ENCODE results near the gene SEPTIN10. TPM values are rescaled to one million over a fixed set of nuclear protein-coding genes. Genes with fewer than 3 reads are reported as not detected.

Gene SEPTIN10
- total RNA-seq, 1 donor from 2014 or later = 63.1 TPM

DNA sequence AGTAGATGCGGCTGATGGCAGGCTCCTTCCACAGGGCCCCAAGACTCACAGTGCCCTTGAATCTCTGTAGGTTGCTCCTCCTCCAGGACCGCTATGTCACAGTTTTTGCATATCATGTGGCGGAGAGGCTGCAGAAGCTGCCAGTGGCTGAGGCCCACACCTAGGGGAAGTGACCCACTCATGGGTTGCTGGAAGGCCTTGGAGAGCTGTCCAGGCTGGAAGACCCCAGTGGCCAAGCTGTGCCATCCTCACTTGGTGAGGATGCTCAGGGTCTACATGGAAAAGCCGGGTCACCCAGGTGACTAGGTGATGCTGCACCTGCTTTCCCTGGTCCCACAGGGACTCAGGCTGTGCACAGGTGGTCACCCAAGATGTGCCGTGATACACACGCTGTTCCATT lies 90.6 kb downstream of the SEPTIN10 start:
- no peak for DNase-seq (ENCODE audit: low spot score)

DNA sequence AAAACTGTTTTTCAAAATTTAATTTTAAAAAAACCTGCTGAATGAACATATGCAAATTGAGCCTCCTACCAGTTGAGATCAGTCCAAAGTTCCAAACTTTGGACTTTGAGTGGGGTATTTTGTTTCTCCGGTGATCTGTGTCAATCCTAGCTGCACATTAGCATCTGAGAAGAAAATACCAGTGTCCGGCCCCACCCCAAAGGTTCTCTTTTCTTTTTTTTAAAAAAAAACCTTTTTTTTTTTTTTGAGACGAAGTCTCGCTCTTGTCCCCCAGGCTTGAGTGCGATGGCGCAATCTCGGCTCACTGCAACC lies 91.7 kb downstream of the SEPTIN10 start:
- no peak for DNase-seq (ENCODE audit: low spot score)

DNA sequence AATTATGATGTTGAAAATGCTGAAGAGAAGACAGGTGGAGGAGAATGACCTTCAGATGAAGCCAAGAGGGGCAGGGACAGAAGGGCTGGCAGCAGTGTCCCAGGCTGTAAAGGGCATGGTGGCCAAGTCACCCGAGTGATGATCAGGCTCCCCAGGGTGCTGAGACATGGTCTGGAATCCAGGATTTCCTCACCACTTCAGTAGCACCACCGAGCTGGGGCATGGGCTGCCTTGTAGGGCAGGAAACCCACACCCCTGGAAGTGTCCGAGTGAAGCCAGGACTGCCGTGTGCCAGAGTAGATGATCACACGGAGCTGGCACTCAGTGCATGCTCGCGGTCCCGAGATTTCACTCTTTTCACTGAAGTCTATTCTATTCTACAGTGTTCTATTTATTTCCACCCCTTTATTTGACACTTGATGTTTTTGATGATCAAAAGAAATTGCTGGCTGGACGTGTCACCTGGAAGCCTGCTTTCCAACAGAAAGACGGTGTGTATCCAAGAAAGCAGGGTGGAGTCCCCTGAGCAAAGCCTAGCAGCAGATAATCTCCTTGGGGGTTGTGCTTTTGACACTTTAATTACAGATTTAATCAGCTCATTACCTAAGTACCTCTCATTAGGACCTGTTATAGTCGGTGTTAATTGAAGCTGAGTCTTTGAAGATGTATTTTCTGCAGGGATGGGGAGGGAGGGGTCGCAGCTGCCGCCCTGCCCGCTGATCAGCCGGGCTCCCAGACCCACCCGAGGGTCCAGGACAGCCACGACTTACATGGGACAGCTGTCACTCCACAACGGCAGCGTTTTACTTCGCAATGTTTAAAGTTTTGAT lies 92.3 kb downstream of the SEPTIN10 start:
- no peak for DNase-seq (ENCODE audit: low spot score)

DNA sequence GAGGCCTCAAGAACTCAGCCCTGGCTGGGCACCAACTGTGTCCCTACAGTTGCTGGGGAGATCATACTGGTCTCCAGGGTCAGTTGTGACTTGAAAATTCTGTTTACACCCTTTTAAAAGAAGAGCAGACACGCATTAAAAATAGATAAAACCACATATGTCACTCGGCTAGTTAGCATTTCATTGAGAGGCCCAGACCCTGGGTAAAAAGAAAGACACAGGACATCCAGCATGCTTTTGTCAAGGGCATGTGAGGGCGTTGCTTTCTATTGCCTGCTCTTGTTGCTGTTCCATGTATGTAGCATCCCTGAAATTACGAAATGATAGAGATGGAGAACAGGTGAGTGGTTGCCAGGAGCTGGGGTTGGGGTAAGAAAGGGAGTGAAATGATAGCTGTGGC lies 94.3 kb downstream of the SEPTIN10 start:
- DNase-seq (ENCODE audit: low spot score) = no peak

DNA sequence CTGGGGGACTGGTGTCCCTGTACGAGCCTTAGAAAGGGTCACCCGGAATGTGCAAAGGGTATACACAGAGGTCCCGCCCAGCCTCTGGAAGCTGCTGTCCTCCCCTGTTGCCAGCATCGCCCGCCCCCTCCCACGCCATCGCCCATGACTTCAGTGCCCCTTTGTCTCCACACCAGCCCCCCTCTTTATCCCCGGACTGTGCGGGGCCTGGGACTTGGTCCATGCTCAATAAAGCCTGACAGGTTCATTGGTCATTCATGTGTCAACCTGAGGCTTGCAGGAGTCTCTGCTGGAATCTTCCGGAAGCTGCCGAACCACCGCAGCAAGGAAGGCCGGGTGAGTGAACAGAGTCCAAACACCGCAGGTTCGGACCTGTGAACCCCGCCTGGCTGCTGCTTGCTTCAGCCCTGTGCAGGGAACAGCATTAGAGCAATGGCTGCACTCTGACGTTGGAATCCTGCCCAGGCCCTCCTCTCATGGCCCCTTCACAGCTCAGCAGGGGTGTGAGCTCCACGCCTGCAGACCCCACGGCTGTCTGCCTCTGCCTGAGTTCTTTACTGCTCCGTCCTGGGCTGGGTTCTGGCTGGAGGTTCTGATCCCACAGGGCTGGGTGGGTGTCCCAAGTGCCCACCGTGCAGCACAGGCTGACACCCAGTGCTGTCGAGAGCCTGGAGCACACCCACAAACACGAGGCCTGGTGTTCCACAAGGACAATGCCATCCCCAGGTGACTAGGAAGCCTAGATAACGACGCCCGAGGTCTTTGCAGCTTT lies 96.5 kb downstream of the SEPTIN10 start:
- DNase-seq (ENCODE audit: low spot score) = no peak

DNA sequence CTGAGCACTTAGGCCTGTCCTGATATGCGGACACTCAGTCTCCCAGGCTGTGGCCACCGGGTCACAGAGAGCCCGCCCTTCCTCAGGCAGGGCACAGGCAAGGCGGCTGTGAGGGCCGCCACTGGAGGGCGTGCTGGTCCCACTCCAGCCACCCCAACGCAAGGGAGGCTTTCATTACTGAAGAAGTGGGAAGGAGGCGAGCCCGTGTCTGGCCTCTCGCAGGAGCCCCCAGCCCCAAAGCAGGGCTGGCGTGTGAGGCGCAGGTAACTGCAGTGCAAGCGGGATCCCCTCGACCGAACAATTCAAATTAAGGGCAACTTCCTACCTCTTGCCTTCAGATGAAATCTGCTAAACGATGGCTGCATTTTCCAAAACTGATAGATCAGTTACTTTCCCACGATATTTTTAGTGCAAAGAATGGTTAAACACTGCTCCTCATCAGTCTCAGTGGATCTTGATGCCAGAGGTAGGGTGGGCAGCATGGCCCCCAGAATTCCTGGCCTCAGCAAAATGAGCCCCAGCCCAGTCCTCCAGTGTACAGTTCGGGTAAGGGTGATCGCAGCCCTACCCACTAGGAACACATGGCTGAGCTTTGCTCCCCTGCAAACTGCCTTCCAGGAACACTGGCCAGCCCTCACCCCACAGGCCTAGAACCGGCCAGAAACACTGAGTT lies 97.2 kb downstream of the SEPTIN10 start:
- peak; percentile 20 for DNase-seq (ENCODE audit: low spot score)

DNA sequence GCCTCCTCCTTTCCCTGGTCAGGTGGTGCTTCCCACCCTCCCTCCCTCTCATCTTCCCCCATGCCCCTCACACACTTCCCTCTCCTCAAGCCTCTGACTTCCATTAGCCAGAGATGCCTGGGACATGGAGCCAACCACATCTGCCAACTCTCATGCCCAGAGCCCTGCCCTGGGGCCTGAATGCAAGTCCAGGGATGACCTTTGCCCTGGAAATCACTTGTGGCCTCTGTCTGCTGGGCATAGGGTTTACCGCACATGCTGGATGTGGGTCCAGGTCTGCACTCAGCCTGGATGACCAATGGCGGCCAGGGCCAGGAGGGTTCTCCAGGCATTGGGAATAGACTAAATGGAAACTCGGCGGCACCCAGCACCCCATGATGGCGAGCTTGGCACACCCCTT lies 98.9 kb downstream of the SEPTIN10 start:
- DNase-seq (ENCODE audit: low spot score) = no peak

DNA sequence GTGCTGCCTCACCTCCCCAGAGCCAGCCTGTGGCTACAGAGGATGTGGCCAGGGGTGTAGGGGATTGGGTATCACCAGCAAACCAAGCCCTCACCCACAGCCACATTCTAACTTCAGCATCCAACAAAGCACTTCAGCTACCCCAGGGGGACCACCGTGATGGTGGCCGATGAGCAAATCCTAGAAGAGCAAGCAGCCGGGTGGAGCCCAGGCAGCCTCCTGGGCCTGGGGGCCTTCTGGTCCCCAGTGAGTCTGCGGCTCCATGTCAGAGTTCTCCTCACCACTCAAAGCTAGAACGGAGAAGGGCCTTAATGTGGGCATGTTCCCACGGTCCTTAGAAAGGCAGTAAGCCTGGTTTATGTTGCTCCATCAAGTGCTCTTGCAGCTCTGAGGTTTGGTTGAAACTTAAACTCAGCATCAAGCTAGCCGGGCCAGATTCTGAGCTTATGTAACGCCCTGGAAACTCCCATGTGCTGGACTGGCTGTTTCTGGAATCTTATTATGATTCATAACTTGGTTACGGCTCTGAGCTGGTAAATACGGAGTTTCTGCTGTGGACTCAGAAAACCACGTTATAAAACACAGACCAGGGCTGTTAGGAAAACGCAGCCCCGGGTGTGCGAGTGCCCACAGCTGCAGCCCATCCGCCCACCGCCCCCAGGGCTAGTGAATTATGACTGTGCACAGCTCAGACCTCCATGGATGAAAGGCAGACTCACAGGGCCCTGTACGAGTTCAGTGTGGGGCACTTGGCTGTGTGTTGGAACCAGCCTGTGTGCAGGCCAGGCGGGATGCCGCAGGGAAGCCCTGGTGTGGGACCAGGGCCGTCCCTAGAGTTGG lies 99.8 kb downstream of the SEPTIN10 start:
- DNase-seq (ENCODE audit: low spot score) = peak; percentile 55

DNA sequence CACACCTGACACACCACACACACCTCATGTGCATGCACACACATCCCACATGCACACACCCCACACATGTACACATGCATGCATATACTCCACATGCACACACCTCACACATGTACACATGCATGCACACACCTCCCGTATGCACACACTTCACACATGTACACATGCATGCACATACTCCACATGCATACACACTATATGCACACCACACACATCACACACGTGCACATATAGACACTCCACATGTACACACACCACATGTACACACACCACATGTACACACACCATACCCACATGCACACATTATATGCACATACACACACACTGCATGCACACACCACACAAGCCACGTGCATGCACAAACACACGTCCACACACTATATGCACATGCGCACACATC lies 100.5 kb downstream of the SEPTIN10 start:
- DNase-seq (ENCODE audit: low spot score) = no peak

DNA sequence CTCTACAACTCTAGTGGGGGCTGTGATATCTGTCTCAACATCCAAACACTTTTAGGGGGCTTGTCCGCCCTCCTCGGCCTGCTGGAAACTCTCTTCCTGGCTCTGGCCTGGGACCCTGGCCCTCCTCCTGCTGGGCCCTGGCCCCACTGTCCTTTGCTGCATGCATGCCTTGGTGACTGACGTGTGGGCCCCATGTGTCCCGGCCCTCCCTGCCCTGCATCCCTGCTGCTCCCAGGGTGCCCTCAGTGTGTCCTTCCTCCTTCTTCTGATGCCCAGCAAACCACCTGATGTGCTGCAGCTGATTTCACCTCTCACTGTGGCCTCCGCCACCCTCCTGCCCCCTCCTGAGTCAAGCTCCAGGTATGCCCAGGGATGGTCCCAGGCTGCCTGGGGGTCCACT lies 101.7 kb downstream of the SEPTIN10 start:
- no peak for DNase-seq (ENCODE audit: low spot score)

DNA sequence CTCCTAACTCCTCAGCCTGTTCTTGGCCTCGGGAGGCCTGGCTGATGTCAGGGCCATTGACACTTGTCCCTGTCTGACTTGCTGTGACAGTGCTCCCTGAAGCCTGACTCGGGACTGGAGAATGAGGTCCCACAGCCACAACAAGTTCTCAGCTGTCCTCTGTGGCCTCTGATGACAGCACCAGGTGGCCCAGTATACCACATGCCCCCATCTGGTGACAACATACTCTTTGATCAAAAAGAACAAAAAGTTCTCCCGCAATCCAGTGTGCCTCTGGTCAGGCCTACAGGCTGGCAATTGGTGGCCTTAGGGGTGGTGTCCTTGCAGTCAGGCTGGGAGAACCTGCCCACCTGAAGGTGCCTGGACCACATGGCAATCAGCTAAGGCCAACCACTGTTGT lies 102.6 kb downstream of the SEPTIN10 start:
- no peak for DNase-seq (ENCODE audit: low spot score)

DNA sequence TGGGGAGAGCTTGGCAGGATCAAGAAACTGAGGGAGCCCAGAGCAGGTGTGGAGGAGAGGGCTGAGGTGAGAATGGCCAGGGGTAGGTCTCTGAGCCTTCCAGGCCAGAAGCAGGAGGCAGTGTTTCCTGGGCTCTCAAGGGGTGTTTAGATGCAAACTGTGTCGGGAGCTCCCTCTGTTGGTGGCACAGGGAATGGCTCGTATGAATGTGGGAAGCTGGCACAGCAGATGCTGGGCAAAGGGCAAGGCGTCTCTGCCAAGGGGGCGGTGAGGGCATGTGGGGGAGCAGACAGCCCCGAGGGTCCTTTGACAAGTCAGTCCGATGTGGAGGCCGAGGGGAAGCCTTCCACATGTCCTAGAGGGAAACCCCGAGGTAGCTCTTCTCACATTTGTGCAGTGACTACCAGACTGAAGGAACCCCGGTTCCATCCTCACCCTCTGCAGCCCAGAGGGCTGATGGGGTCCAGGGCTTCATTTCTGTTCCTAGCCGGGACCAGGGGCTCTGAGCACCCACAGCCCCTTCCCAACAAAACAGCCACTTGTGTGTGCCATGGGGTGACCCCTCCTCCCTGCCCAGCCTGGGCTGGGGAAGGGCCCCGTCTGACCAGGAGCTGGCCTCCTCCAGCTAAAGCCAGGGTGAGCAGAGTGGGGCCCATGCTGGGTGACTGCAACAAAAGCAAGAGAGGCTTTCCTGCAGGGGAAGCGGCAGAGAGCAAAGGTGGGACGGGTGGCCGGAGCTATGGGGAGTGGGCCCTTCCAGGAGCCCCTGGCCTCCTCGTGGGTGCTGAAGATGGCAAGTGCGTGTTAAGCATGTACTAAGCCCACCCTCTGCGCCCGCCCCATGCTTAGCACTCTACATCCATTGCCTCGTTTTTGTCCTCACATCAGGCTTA lies 103.4 kb downstream of the SEPTIN10 start:
- DNase-seq (ENCODE audit: low spot score) = peak; percentile 85

DNA sequence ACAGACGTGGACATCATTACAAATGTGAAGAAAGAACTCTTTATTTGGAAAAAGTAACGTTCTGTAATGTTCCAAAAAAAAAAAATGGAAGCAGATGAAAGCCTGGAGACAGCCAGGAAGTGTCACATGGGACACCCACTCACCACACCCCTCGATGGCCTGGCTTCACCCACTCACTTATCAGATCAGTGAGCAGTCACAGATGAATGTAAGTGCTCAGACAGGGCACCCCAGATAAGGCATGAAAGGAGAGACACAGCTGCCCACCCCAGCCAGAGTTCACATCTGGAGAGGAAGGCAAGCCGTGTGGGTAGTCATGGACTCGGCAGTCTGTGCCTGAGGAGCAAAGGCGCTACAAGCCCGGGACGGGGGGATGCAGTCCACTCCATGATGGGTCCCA lies 105.2 kb downstream of the SEPTIN10 start:
- DNase-seq (ENCODE audit: low spot score) = no peak

DNA sequence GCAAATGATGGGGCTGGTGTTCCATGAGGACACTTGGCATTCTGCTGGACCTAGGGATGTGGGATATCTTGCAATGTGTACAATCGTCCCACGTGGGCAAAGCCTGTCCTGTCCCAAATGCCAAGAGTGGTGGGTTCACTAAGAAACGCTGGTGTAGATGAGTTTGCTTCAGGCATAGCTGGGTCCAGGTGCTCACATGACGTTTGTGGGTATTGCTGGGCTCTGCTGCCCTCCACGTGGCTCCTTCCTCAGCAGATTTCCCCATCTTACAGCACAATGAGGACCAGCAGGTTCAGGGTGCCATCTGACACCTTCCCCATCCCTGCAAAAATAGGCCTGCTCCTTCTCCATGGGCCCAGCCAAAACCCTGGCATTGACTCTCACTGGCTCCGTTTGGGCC lies 105.9 kb downstream of the SEPTIN10 start:
- DNase-seq (ENCODE audit: low spot score) = no peak

DNA sequence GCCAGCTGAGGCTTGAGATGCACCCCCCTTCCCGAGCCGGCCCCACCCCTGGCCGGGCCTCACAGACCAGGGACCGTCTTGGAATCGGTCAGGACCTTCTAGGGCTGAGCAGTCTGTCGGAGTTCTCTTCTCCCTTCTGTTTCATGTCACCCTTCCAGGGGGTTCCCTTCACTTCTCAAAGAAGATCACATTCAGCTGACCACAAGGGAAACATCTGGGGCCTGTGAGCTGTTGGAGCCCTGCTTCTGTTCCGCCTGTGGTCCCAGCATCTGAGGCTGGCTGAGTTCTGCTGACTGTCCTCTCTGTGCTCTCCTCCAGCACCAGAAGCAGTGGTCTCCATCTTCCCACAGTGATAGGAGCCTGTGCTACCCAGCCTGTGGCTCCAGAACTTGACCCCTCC lies 106.5 kb downstream of the SEPTIN10 start:
- peak; percentile 18 for DNase-seq (ENCODE audit: low spot score)

DNA sequence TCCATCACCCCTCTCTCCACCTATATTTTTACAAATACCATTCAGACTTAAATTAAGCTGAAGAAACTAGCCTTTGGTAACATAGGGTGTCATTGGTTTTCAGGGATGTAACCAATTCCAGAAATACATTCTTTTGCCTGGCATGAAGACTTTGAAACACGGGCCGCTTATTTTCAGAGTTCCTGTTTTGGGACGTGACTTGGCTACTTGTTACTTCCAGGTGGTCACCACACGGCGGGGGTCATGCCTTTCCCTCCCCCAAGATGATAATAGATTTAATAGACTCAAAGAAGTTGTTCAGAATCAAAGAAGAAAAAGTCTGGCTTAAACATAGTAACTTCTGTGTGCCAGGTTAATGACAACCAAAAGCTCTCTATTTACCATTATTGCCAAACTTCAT lies 110.6 kb downstream of the SEPTIN10 start:
- DNase-seq (ENCODE audit: low spot score) = no peak

DNA sequence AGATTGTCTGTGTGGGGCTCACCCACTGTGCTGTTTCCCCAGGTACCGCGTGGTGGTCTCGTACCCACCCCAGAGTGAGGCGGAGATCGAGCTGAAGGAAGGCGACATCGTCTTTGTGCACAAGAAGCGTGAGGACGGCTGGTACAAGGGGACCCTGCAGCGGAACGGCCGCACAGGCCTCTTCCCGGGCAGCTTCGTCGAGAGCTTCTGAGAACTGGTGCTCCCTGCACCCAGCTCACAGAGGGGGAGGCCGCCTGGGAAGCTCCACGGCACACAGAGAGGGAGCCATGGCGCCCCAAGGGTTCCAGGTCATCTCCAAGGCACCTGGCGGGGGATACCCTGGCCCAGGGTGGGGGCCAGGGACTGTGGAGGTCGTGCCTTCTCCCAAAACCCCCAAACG lies 112.3 kb downstream of the SEPTIN10 start:
- no peak for DNase-seq (ENCODE audit: low spot score)

DNA sequence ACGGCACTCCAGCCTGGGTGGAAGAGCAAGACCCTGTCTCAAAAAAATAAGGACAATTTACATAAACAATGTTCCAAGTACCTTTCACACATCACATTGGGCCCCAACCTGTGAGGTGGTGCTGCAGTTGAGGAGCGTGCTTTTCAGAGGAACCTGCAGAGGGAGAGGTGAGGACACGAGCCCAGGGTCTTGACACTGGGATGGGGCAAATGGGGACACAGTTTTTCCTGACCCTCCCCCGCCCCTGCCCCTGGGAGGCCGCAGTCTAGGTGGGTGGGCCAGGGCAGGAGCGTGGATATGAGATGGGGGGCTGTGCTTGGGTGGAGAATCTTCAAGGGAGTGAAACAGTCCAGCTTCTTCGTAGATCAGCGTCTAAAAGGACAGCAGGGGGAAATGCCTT lies 112.9 kb downstream of the SEPTIN10 start:
- DNase-seq (ENCODE audit: low spot score) = no peak

DNA sequence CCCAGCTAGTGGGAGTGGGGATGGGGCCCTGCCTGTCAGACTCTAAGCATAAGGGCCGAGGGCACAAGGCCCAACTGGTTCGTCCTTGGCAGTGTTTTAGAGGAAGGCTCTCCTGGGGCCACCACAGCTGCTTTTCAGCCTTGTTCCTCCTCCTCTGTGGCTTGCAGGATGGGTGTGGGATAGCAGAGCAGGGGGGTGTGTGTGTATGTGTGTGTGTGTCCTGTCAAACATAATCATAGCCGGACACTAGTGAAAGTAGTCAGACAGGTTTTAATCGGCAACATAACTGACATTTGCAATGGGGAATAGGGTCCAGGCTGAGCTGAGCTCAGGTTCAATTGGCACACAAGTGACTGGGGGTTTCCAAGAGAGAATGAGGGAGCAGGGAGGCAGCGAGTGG lies 114.2 kb downstream of the SEPTIN10 start:
- DNase-seq (ENCODE audit: low spot score) = no peak

DNA sequence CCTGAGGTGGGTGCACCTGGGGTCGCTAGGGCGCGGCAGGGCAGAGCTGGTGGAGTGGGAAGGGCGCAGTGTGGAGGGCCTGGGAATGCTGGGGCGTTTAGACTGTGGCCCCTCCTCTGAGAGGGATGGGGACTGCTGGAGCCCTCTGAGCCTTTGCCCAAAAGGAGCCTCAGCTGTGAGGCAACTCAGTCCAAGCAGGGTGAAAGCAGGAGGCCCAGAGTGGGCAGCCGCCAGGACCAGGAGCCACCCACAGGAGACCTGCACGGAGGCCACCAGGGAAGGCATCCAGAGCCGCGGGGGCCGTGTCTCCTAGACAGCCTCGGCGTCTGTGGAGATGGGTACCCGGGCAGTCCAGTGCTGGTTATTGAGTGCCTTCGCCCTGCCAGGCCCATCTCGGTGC lies 114.9 kb downstream of the SEPTIN10 start:
- no peak for DNase-seq (ENCODE audit: low spot score)

All from mucosa of gallbladder (tissue), 1 donor.